PC-3 (cell line): ENCODE data around the gene NRG3. TPM values are rescaled to one million over a fixed set of nuclear protein-coding genes. Genes with fewer than 3 reads are reported as not detected.

Source experiments
- ATAC-seq: fragments of 200-7000 bp; cut with Tn5 transposase; 2 replicates; pipeline ENCODE4 v1.9.1; 2020; ENCODE audit warnings: mild to moderate bottlenecking, moderate library complexity
- BruUV-seq: library from RNA; stranded (reverse); fragments of 400-500 nt; replicated peaks from 2 replicates; lab custom pipeline; 2021; lab: Mats Ljungman, UMichigan
- CTCF ChIA-PET: fragments of 300-600 bp; sonication (Branson Sonifier 250); formaldehyde crosslinking; loops from one replicate; lab custom pipeline; 2022; ENCODE audit warnings: antibody characterized with exemption; lab: Charles Lee
- POLR2A ChIA-PET: fragments of 300-600 bp; sonication (Branson Sonifier 250); formaldehyde crosslinking; loops from one replicate; lab custom pipeline; 2022; ENCODE audit warnings: antibody characterized with exemption; ENCODE audit not compliant: unreplicated experiment; lab: Charles Lee
- DNase-seq: peaks from one replicate; pipeline ENCODE4 v3.0.0-alpha.2; 2015
- H2AFZ ChIP-seq: fragments of 300-600 bp; sonication (generic); 2 replicates; pipeline ENCODE4 v1.6.0; 2016; ENCODE audit warnings: antibody characterized with exemption, low read length
- H3F3A ChIP-seq: fragments of 300-600 bp; sonication (generic); one replicate; pipeline ENCODE4 v1.6.0; 2017; ENCODE audit warnings: antibody characterized with exemption, low read length, control low read depth, mild to moderate bottlenecking; ENCODE audit not compliant: unreplicated experiment
- H3K27ac ChIP-seq: fragments of 300-600 bp; sonication (generic); 2 replicates; pipeline ENCODE4 v1.5.1; 2016; ENCODE audit warnings: mild to moderate bottlenecking, low read length
- H3K27me3 ChIP-seq: fragments of 300-600 bp; sonication (generic); 2 replicates; pipeline ENCODE4 v1.6.1; 2016; ENCODE audit warnings: low read length, mixed read lengths
- H3K36me3 ChIP-seq: fragments of 300-600 bp; sonication (generic); 2 replicates; pipeline ENCODE4 v1.6.1; 2016; ENCODE audit warnings: low read depth, mixed run types, low read length, mixed read lengths
- H3K4me1 ChIP-seq: fragments of 300-600 bp; sonication (generic); 2 replicates; pipeline ENCODE4 v1.5.1; 2016; ENCODE audit warnings: low read length; ENCODE audit not compliant: insufficient read depth
- H3K4me2 ChIP-seq: fragments of 300-600 bp; sonication (generic); 2 replicates; pipeline ENCODE4 v1.6.0; 2016; ENCODE audit warnings: low read length
- H3K4me3 ChIP-seq: fragments of 300-600 bp; sonication (generic); 2 replicates; pipeline ENCODE4 v1.5.1; 2016; ENCODE audit warnings: mild to moderate bottlenecking, low read length, mixed read lengths
- H3K79me2 ChIP-seq: fragments of 300-600 bp; sonication (generic); 2 replicates; pipeline ENCODE4 v1.6.1; 2017; ENCODE audit warnings: low read length, mixed read lengths
- H3K9ac ChIP-seq: fragments of 300-600 bp; sonication (generic); 2 replicates; pipeline ENCODE4 v1.6.0; 2016; ENCODE audit warnings: mild to moderate bottlenecking, low read length
- H3K9me2 ChIP-seq: fragments of 300-600 bp; sonication (generic); replicated peaks from 2 replicates; pipeline ENCODE4 v1.6.1; 2016; ENCODE audit warnings: mixed run types, low read length, mixed read lengths
- H3K9me3 ChIP-seq: fragments of 300-600 bp; sonication (generic); 2 replicates; pipeline ENCODE4 v1.6.1; 2016; ENCODE audit warnings: low read length, mixed read lengths
- H4K20me1 ChIP-seq: fragments of 300-600 bp; sonication (generic); 2 replicates; pipeline ENCODE4 v1.6.1; 2016; ENCODE audit warnings: low read length, mixed read lengths
- EZH2 ChIP-seq: fragments of 300-600 bp; sonication (generic); IDR thresholded peaks from one replicate; pipeline ENCODE4 v1.6.1; 2017; ENCODE audit warnings: antibody characterized with exemption, mild to moderate bottlenecking, low read length; ENCODE audit not compliant: unreplicated experiment
- EZH2phosphoT487 ChIP-seq: fragments of 300-600 bp; sonication (generic); IDR thresholded peaks from 2 replicates; pipeline ENCODE4 v1.6.1; 2018; ENCODE audit warnings: mild to moderate bottlenecking, antibody characterized with exemption, low read length, borderline replicate concordance
- intact Hi-C: fragments of 100-400 bp; cut with micrococcal nuclease; formaldehyde crosslinking; loops from 2 replicates; pipeline ENCODE4 v1.9.0; 2023
- total RNA-seq: library from RNA; depleted of rRNA; stranded (reverse); fragments of >200 nt; gene quantifications from 2 replicates; pipeline ENCODE4 v1.2.3, GENCODE V29; 2014
- TF ChIP-seq, protein P1 (sequence below): fragments of 300-600 bp; sonication (generic); conservative IDR thresholded peaks from 2 replicates; pipeline ENCODE4 v1.5.1; 2017; ENCODE audit warnings: antibody characterized with exemption, low read depth, mild to moderate bottlenecking, low read length

NRG3 gene
- total RNA-seq, 1 experiment from 2014 or later = not detected

GRCh38 chr10:82536668-82537067, 661.7 kb downstream of the NRG3 start:
- ChIA-PET CTCF (no interaction called here), POLR2A (no interaction called here)
- Histone ChIP-seq H3K4me2 (no peak overlapping the region), H3K9me3 (no peaks in the 10 kb centered on the region), H3K27ac (no peak overlapping the region), H3F3A (no peaks in the 10 kb centered on the region), H2AFZ (no peak overlapping the region), H3K4me1 (no peaks in the 10 kb centered on the region), H3K27me3 (no peaks in the 10 kb centered on the region), H3K36me3 (no peaks in the 10 kb centered on the region), H3K9ac (no peak overlapping the region), H3K4me3 (no peak overlapping the region), H3K79me2 (no peaks in the 10 kb centered on the region), H4K20me1 (no peaks in the 10 kb centered on the region), H3K9me2 (no peaks in the 10 kb centered on the region)
- TF ChIP-seq, protein P1, sequence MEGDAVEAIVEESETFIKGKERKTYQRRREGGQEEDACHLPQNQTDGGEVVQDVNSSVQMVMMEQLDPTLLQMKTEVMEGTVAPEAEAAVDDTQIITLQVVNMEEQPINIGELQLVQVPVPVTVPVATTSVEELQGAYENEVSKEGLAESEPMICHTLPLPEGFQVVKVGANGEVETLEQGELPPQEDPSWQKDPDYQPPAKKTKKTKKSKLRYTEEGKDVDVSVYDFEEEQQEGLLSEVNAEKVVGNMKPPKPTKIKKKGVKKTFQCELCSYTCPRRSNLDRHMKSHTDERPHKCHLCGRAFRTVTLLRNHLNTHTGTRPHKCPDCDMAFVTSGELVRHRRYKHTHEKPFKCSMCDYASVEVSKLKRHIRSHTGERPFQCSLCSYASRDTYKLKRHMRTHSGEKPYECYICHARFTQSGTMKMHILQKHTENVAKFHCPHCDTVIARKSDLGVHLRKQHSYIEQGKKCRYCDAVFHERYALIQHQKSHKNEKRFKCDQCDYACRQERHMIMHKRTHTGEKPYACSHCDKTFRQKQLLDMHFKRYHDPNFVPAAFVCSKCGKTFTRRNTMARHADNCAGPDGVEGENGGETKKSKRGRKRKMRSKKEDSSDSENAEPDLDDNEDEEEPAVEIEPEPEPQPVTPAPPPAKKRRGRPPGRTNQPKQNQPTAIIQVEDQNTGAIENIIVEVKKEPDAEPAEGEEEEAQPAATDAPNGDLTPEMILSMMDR = no peak
- TF ChIP-seq EZH2phosphoT487 (no peak), EZH2 (no peak)
- DNase-seq (no peak), ATAC-seq (no peak)
- intact Hi-C loops = no loop called here
- no TSS peak for BruUV-seq

- TF ChIP-seq, protein P1 = no peak
- no peak for TF ChIP-seq EZH2
- intact Hi-C loops = no loop called here
- Histone ChIP-seq H2AFZ (no peak overlapping the region), H3K4me2 (no peak overlapping the region), H3K4me1 (no peaks in the 10 kb centered on the region), H3K9ac (no peak overlapping the region), H3K9me2 (no peaks in the 10 kb centered on the region), H3F3A (no peaks in the 10 kb centered on the region), H3K9me3 (no peaks in the 10 kb centered on the region), H3K79me2 (no peaks in the 10 kb centered on the region), H3K4me3 (no peak overlapping the region), H3K27me3 (no peaks in the 10 kb centered on the region), H3K36me3 (no peaks in the 10 kb centered on the region), H3K27ac (no peak overlapping the region), H4K20me1 (no peaks in the 10 kb centered on the region)
- ChIA-PET POLR2A (no interaction called here), CTCF (no interaction called here)
- no peak for ATAC-seq
- DNase-seq = no peak
- no TSS peak for BruUV-seq
These were observed 663.3 kb downstream of the NRG3 start for GRCh38 chr10:82538272-82538671.

- Histone ChIP-seq H2AFZ (no peak overlapping the region), H3K27me3 (no peaks in the 10 kb centered on the region), H3K27ac (no peak overlapping the region), H3F3A (no peaks in the 10 kb centered on the region), H4K20me1 (no peaks in the 10 kb centered on the region), H3K36me3 (no peaks in the 10 kb centered on the region), H3K4me2 (no peak overlapping the region), H3K9ac (no peak overlapping the region), H3K4me3 (no peak overlapping the region), H3K4me1 (no peaks in the 10 kb centered on the region), H3K9me2 (no peaks in the 10 kb centered on the region), H3K9me3 (no peaks in the 10 kb centered on the region), H3K79me2 (no peaks in the 10 kb centered on the region)
- TF ChIP-seq EZH2phosphoT487 (no peak), EZH2 (no peak)
- TF ChIP-seq, protein P1 = no peak
- DNase-seq = no peak
- POLR2A ChIA-PET = no interaction called here
- intact Hi-C loops = no loop called here
- CTCF ChIA-PET = no interaction called here
- no TSS peak for BruUV-seq
- no peak for ATAC-seq
These were observed 668.6 kb downstream of the NRG3 start for GRCh38 chr10:82543631-82544030.
